Thymus (tissue), 11 donors: ENCODE measurements around the gene PARD3B. TPM values are rescaled to one million over a fixed set of nuclear protein-coding genes. Genes with fewer than 3 reads are reported as not detected.

Experiments
- DNase-seq, 9 donors: peaks; one replicate each; pipeline ENCODE4 v3.0.0-alpha.2; 2013; ENCODE audit warnings: low spot score in 9 of 9, low read depth in 6 of 9, missing footprints in 1 of 9
- H3K27ac ChIP-seq, 2 donors: one replicate each; pipeline ENCODE4 v1.5.1; 2013; ENCODE audit warnings: control low read depth in 1 of 2, low read depth in 1 of 2, low read length in 1 of 2, mild to moderate bottlenecking in 1 of 2, moderate library complexity in 1 of 2
- H3K27me3 ChIP-seq, 2 donors: one replicate each; pipeline ENCODE4 v1.5.1; 2013; ENCODE audit warnings: low read length in 1 of 2; ENCODE audit not compliant: control insufficient read depth in 2 of 2, insufficient read depth in 1 of 2
- H3K36me3 ChIP-seq, 2 donors: one replicate each; pipeline ENCODE4 v1.5.1; 2013; ENCODE audit warnings: low read length in 1 of 2, mild to moderate bottlenecking in 1 of 2, moderate library complexity in 1 of 2; ENCODE audit not compliant: control insufficient read depth in 2 of 2, insufficient read depth in 2 of 2
- H3K4me1 ChIP-seq, 2 donors: one replicate each; pipeline ENCODE4 v1.5.1; 2013; ENCODE audit warnings: low read length in 2 of 2; ENCODE audit not compliant: control insufficient read depth in 2 of 2, insufficient read depth in 2 of 2
- H3K4me3 ChIP-seq, 2 donors: one replicate each; pipeline ENCODE4 v1.5.1; 2013; ENCODE audit warnings: low read length in 2 of 2, control low read depth in 1 of 2, mild to moderate bottlenecking in 1 of 2
- H3K9me3 ChIP-seq, 2 donors: one replicate each; pipeline ENCODE4 v1.5.1; 2013; ENCODE audit warnings: low read length in 1 of 2, mild to moderate bottlenecking in 1 of 2; ENCODE audit not compliant: control insufficient read depth in 2 of 2, insufficient read depth in 1 of 2
- WGBS: extraction: QIAGEN DNeasy Blood & Tissue Kit; methylation state at CpG from one replicate; pipeline ENCODE4 v1.1.7; 2013; 5-methylcytosine and 5-hydroxymethylcytosine counted together
- polyA plus RNA-seq: library from polyadenylated mRNA; stranded (reverse); fragments of 200-250 nt; gene quantifications from one replicate; pipeline ENCODE4 v1.2.3, GENCODE V29; 2013
- total RNA-seq: library from RNA; stranded (reverse); fragments of 120-200 nt; gene quantifications from one replicate; pipeline ENCODE4 v1.2.4, GENCODE V29; 2013
- donor health status: healthy.

The PARD3B gene
- total and polyA plus RNA-seq, 2 donors, result 1.0 to 2.4 TPM

GRCh38 chr2:204510709-204511420 lies 34.4 kb upstream of the PARD3B start:
- DNase-seq, result no peak
- H3K9me3 ChIP-seq, result no peaks in the 10 kb centered on the region
- H3K27ac ChIP-seq, result no peak overlapping the region
- no peaks in the 10 kb centered on the region for H3K36me3 ChIP-seq
- 92% methylated on average over 4 of the region's 4 CpGs for WGBS
- H3K4me3 ChIP-seq, result no peak overlapping the region
- H3K27me3 ChIP-seq, result no peaks in the 10 kb centered on the region
- H3K4me1 ChIP-seq, result no peaks in the 10 kb centered on the region

- H3K27me3 ChIP-seq, result no peaks in the 10 kb centered on the region
- 96% methylated on average over 2 of the region's 2 CpGs for WGBS
- H3K4me3 ChIP-seq, result no peak overlapping the region
- no peaks in the 10 kb centered on the region for H3K36me3 ChIP-seq
- H3K27ac ChIP-seq, result no peak overlapping the region
- no peak for DNase-seq
- no peaks in the 10 kb centered on the region for H3K9me3 ChIP-seq
- no peaks in the 10 kb centered on the region for H3K4me1 ChIP-seq
Measured at GRCh38 chr2:204514439-204514838, 30.8 kb upstream of the PARD3B start.

GRCh38 chr2:204515416-204515815 lies 29.9 kb upstream of the PARD3B start:
- Histone ChIP-seq H3K27me3 (no peaks in the 10 kb centered on the region), H3K9me3 (no peaks in the 10 kb centered on the region), H3K4me1 (no peaks in the 10 kb centered on the region), H3K36me3 (no peaks in the 10 kb centered on the region), H3K27ac (no peak overlapping the region), H3K4me3 (no peak overlapping the region)
- WGBS, result 96% methylated on average over 3 of the region's 3 CpGs
- DNase-seq, result no peak

- H3K36me3 ChIP-seq, result no peaks in the 10 kb centered on the region
- H3K4me3 ChIP-seq, result no peak overlapping the region
- H3K4me1 ChIP-seq, result no peaks in the 10 kb centered on the region
- H3K27me3 ChIP-seq, result no peaks in the 10 kb centered on the region
- 98% methylated on average over 5 of the region's 5 CpGs for whole genome bisulfite sequencing
- no peak overlapping the region for H3K27ac ChIP-seq
- DNase-seq, result no peak
- no peaks in the 10 kb centered on the region for H3K9me3 ChIP-seq
Measured at GRCh38 chr2:204517154-204517553, 28.1 kb upstream of the PARD3B start.

GRCh38 chr2:204529795-204530463 lies 15.3 kb upstream of the PARD3B start:
- Histone ChIP-seq H3K4me1 (no peaks in the 10 kb centered on the region), H3K27ac (peak overlapping the region in 1 of 2 donors; percentile 35), H3K36me3 (no peaks in the 10 kb centered on the region), H3K27me3 (no peaks in the 10 kb centered on the region), H3K4me3 (no peak overlapping the region), H3K9me3 (no peaks in the 10 kb centered on the region)
- 63% methylated on average over 6 of the region's 6 CpGs for WGBS
- DNase-seq, result peak in 1 of 9 donors; percentile 20

- Histone ChIP-seq H3K4me1 (no peaks in the 10 kb centered on the region), H3K9me3 (no peaks in the 10 kb centered on the region), H3K4me3 (no peak overlapping the region), H3K27me3 (no peaks in the 10 kb centered on the region), H3K36me3 (no peaks in the 10 kb centered on the region), H3K27ac (peak overlapping the region in 1 of 2 donors; percentile 26)
- WGBS, result 95% methylated on average over 1 of the region's 1 CpG
- no peak for DNase-seq
Measured at GRCh38 chr2:204530464-204530805, 14.8 kb upstream of the PARD3B start.

- no peak for DNase-seq
- Histone ChIP-seq H3K4me3 (no peak overlapping the region), H3K36me3 (no peaks in the 10 kb centered on the region), H3K4me1 (no peaks in the 10 kb centered on the region), H3K27me3 (no peaks in the 10 kb centered on the region), H3K27ac (no peak overlapping the region), H3K9me3 (no peaks in the 10 kb centered on the region)
- WGBS, result 94% methylated on average over 5 of the region's 5 CpGs
Measured at GRCh38 chr2:204533629-204534370, 11.5 kb upstream of the PARD3B start.

- Histone ChIP-seq H3K27me3 (no peaks in the 10 kb centered on the region), H3K27ac (no peak overlapping the region), H3K9me3 (no peaks in the 10 kb centered on the region), H3K4me1 (no peaks in the 10 kb centered on the region), H3K4me3 (no peak overlapping the region), H3K36me3 (no peaks in the 10 kb centered on the region)
- no peak for DNase-seq
- WGBS, result 97% methylated on average over 3 of the region's 3 CpGs
Measured at GRCh38 chr2:204535356-204535755, 9.9 kb upstream of the PARD3B start.

GRCh38 chr2:204535764-204536163 lies 9.5 kb upstream of the PARD3B start:
- DNase-seq, result no peak
- Histone ChIP-seq H3K27me3 (no peaks in the 10 kb centered on the region), H3K4me1 (no peaks in the 10 kb centered on the region), H3K4me3 (no peak overlapping the region), H3K9me3 (no peaks in the 10 kb centered on the region), H3K27ac (no peak overlapping the region), H3K36me3 (no peaks in the 10 kb centered on the region)
- WGBS, result 91% methylated on average over 1 of the region's 1 CpG
